ENCODE results near the gene IQCM.

DNA sequence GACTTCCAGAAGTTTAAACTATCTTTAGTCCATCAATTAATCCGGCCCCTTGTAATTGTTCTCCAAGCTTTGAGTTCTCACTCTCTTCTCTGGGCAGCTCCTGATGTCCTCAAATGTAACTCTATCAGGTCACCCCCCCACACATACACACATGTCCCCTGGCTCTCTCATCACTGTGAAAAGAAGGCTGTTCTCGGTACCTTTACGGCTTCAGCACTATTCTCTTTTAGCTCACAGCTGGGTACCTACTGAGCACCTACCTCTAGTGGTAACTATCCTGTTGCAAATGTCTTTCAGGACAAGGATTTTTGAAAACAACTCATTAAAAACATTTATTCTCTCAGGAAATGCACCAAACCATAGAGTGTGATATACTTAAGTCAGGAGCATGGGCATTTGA is 115.4 kb downstream of the IQCM start:
- TF ChIP-seq, protein P1, sequence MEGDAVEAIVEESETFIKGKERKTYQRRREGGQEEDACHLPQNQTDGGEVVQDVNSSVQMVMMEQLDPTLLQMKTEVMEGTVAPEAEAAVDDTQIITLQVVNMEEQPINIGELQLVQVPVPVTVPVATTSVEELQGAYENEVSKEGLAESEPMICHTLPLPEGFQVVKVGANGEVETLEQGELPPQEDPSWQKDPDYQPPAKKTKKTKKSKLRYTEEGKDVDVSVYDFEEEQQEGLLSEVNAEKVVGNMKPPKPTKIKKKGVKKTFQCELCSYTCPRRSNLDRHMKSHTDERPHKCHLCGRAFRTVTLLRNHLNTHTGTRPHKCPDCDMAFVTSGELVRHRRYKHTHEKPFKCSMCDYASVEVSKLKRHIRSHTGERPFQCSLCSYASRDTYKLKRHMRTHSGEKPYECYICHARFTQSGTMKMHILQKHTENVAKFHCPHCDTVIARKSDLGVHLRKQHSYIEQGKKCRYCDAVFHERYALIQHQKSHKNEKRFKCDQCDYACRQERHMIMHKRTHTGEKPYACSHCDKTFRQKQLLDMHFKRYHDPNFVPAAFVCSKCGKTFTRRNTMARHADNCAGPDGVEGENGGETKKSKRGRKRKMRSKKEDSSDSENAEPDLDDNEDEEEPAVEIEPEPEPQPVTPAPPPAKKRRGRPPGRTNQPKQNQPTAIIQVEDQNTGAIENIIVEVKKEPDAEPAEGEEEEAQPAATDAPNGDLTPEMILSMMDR (conservative IDR thresholded peaks at IDR 0.05; ENCODE audit: low read depth, low read length), result no peak
- TF ChIP-seq EZH2 (IDR thresholded peaks at IDR 0.05; ENCODE audit: low read length, unreplicated experiment) (no peak), EZH2phosphoT487 (IDR thresholded peaks at IDR 0.05; ENCODE audit: borderline replicate concordance, low read length) (no peak)

All from PC-3 (cell line).